ENCODE results near the gene GRIK3. TPM values are rescaled to one million over a fixed set of nuclear protein-coding genes. Genes with fewer than 3 reads are reported as not detected.

GRIK3 gene
- total RNA-seq, 6 experiments from 2014 or later: 0.07 TPM; not detected in 5

DNA sequence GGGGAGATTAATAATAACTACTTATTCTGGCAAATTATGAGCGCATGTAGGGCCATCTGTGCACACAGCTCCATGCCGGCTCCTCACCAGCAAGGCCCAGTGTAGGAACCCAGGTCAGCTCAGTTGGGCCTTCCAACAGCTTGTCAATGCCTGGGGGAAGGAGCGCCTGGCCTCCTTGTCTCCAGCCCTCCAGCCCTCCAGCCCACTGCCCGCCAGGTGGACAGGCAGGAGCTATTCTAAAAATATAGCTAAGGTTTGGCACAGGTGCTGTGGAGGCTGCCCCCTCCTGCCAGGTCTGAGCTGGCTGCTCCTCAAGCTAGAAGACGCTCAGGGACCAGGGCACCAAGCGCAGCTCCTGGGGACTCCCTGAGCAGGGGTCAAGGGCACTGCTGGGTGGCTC, 85.7 kb downstream of the GRIK3 start:
- Histone ChIP-seq H3K27me3 (no peaks in the 10 kb centered on the region), H3K4me3 (no peak overlapping the region), H3K27ac (no peak overlapping the region), H3K9me3 (no peaks in the 10 kb centered on the region), H3K36me3 (no peaks in the 10 kb centered on the region), H3K4me1 (no peaks in the 10 kb centered on the region)
- no peak for ATAC-seq
- intact Hi-C loops (cut with DNase I): no loop called here
- WGBS (ENCODE audit: insufficient coverage, low coverage, low lambda C conversion rate, missing lambda C conversion rate): 100% methylated on average over 1 of the region's 6 CpGs
- DNase-seq: no peak
- TF ChIP-seq, protein P1, sequence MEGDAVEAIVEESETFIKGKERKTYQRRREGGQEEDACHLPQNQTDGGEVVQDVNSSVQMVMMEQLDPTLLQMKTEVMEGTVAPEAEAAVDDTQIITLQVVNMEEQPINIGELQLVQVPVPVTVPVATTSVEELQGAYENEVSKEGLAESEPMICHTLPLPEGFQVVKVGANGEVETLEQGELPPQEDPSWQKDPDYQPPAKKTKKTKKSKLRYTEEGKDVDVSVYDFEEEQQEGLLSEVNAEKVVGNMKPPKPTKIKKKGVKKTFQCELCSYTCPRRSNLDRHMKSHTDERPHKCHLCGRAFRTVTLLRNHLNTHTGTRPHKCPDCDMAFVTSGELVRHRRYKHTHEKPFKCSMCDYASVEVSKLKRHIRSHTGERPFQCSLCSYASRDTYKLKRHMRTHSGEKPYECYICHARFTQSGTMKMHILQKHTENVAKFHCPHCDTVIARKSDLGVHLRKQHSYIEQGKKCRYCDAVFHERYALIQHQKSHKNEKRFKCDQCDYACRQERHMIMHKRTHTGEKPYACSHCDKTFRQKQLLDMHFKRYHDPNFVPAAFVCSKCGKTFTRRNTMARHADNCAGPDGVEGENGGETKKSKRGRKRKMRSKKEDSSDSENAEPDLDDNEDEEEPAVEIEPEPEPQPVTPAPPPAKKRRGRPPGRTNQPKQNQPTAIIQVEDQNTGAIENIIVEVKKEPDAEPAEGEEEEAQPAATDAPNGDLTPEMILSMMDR (IDR thresholded peaks at IDR 0.05): no peak
- TF ChIP-seq POLR2A (IDR thresholded peaks at IDR 0.05): no peak

DNA sequence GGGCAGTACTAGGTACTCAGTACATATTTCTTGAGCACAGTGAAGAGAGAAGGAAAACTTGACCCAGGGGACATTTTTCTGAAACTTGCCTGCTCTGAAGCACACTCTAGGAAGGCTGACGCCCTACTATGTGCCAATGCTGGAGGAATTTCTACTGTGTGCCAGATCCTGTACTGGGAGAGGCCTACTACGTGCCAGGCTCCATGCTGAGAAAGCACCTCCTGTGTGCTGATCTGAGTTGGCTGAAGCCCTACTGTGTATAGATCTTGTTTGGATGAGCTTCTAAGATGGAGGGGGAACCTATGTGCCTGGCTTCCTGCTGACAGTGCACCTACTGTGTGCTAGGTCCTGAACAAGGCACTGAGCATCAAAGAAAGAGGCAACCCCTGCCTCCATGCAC, 86.2 kb downstream of the GRIK3 start:
- Histone ChIP-seq H3K4me1 (no peaks in the 10 kb centered on the region), H3K27me3 (no peaks in the 10 kb centered on the region), H3K9me3 (no peaks in the 10 kb centered on the region), H3K36me3 (no peaks in the 10 kb centered on the region), H3K27ac (no peak overlapping the region), H3K4me3 (no peak overlapping the region)
- 0% methylated on average over 2 of the region's 2 CpGs for WGBS (ENCODE audit: insufficient coverage, low coverage, low lambda C conversion rate, missing lambda C conversion rate)
- ATAC-seq (no peak), DNase-seq (no peak)
- TF ChIP-seq, protein P1 (IDR thresholded peaks at IDR 0.05): no peak
- intact Hi-C loops (cut with DNase I): no loop called here

DNA sequence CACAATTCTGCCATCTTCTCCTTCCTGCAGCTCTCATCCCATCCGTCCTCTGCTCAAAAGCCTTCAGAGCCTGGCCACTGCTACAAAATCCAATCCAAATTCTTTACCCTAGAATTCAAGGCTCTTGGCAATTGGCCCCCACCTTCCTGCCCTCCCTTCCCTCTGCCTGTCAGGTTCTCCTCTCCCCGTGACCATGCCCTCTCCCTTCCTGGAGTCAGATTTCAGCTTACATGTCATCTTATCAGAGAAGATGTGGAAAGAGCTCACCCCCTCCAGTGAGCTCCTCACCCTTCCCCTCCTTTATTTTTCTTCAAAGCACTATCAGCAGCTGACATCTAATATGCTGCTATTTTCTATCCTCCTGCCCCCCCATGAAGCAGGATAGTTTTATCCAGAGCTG, 86.9 kb downstream of the GRIK3 start:
- TF ChIP-seq, protein P1 (IDR thresholded peaks at IDR 0.05): no peak
- no peak for TF ChIP-seq POLR2A (IDR thresholded peaks at IDR 0.05)
- no peaks in the 10 kb centered on the region for H3K36me3 ChIP-seq
- 18% methylated on average over 2 of the region's 2 CpGs for WGBS (ENCODE audit: insufficient coverage, low coverage, low lambda C conversion rate, missing lambda C conversion rate)
- H3K4me3 ChIP-seq: no peak overlapping the region
- H3K9me3 ChIP-seq: no peaks in the 10 kb centered on the region
- H3K4me1 ChIP-seq: no peaks in the 10 kb centered on the region
- no peak for DNase-seq
- intact Hi-C loops (cut with DNase I): no loop called here
- no peak overlapping the region for H3K27ac ChIP-seq
- no peak for ATAC-seq
- no peaks in the 10 kb centered on the region for H3K27me3 ChIP-seq

DNA sequence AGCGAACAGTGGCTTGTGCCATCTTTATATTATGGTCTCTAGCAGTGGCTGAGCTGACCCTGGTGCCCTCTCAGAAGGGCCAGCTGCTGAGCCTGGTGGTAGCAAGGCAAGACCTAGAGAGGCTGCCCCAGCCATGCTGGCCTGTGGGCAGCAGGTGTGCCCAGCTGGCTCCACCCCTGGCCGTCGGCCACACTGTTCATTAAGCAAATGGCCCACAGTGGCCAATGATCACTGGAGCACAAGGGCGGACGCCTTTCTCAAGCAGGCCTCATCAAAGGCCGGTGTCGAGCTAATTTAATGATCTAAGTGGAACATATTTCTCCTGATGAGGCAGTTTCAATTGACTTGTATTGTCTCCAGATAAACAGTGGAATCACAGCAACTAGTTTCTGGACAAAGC, 89.4 kb downstream of the GRIK3 start:
- WGBS (ENCODE audit: insufficient coverage, low coverage, low lambda C conversion rate, missing lambda C conversion rate): no CpG with 5 or more reads among the region's 7 CpGs
- Histone ChIP-seq H3K36me3 (no peaks in the 10 kb centered on the region), H3K27me3 (no peaks in the 10 kb centered on the region), H3K9me3 (no peaks in the 10 kb centered on the region), H3K27ac (no peak overlapping the region), H3K4me3 (no peak overlapping the region), H3K4me1 (no peaks in the 10 kb centered on the region)
- intact Hi-C loops (cut with DNase I): no loop called here
- TF ChIP-seq, protein P1 (IDR thresholded peaks at IDR 0.05): no peak
- no peak for TF ChIP-seq POLR2A (IDR thresholded peaks at IDR 0.05)
- ATAC-seq: no peak
- no peak for DNase-seq

DNA sequence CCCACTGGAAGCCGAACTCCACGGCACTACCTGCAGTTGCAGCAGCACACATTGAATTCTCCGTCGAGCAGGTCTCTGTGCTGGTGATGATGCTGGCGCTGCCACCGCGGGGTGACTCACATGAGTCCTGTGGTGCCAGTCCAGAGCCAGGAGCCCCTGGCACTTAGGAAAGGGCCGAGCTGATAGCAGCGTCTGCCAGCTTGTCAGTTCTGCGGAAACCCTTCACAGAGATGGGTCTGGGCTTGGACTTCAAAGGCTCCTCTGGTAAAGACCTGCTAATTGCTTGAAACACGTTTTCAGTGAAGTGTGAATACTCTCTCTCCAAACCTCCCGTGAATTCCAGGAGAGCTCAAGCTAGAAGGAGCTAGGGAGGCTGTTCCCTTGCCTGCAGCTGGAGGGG, 92.2 kb downstream of the GRIK3 start:
- WGBS (ENCODE audit: insufficient coverage, low coverage, low lambda C conversion rate, missing lambda C conversion rate): 20% methylated on average over 1 of the region's 12 CpGs
- Histone ChIP-seq H3K4me3 (no peak overlapping the region), H3K4me1 (no peaks in the 10 kb centered on the region), H3K27ac (no peak overlapping the region), H3K27me3 (no peaks in the 10 kb centered on the region), H3K9me3 (no peaks in the 10 kb centered on the region), H3K36me3 (no peaks in the 10 kb centered on the region)
- ATAC-seq (no peak), DNase-seq (no peak)
- intact Hi-C loops (cut with DNase I): no loop called here
- TF ChIP-seq, protein P1 (IDR thresholded peaks at IDR 0.05): no peak
- TF ChIP-seq POLR2A (IDR thresholded peaks at IDR 0.05): no peak

Measured in right lobe of liver (tissue), 6 donors.